Measurements from ENCODE around the gene APCDD1L. TPM values are rescaled to one million over a fixed set of nuclear protein-coding genes. Genes with fewer than 3 reads are reported as not detected.

The APCDD1L gene
- total RNA-seq, 1 donor from 2014 or later = not detected

DNA sequence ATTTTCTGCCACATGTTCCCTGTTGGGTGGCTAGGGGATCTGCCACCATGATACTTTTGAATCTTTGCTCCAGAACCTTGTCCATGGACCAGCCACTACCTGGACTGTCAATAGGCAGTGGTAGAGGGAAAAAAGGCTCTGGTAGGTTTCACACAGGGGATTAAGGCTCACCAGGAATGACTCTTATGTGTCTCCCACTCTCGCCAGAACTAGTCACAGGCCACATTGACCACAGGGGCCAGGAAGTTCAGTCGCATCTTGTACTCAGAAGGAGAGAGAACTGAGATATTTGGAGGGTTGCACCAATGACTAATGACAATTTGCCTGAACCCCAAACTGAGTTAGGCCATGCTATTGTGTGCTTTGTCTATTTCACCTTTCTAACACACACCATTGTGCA, 23.6 kb upstream of the APCDD1L start:
- H3K27ac Mint-ChIP-seq (ENCODE audit: unreplicated experiment) = no peak overlapping the region
- H3K36me3 Mint-ChIP-seq (ENCODE audit: unreplicated experiment) = peaks cover 8% of the 10 kb centered on the region
- no peak overlapping the region for H3K4me3 Mint-ChIP-seq (ENCODE audit: unreplicated experiment)
- peaks cover 4% of the 10 kb centered on the region for H3K9me3 Mint-ChIP-seq (ENCODE audit: unreplicated experiment)
- DNase-seq = no peak
- peaks cover 2% of the 10 kb centered on the region for H3K27me3 Mint-ChIP-seq (ENCODE audit: unreplicated experiment)
- TF ChIP-seq, protein P1, sequence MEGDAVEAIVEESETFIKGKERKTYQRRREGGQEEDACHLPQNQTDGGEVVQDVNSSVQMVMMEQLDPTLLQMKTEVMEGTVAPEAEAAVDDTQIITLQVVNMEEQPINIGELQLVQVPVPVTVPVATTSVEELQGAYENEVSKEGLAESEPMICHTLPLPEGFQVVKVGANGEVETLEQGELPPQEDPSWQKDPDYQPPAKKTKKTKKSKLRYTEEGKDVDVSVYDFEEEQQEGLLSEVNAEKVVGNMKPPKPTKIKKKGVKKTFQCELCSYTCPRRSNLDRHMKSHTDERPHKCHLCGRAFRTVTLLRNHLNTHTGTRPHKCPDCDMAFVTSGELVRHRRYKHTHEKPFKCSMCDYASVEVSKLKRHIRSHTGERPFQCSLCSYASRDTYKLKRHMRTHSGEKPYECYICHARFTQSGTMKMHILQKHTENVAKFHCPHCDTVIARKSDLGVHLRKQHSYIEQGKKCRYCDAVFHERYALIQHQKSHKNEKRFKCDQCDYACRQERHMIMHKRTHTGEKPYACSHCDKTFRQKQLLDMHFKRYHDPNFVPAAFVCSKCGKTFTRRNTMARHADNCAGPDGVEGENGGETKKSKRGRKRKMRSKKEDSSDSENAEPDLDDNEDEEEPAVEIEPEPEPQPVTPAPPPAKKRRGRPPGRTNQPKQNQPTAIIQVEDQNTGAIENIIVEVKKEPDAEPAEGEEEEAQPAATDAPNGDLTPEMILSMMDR (IDR thresholded peaks at IDR 0.05; ENCODE audit: partially characterized antibody, unreplicated experiment) = no peak
- H3K4me1 Mint-ChIP-seq (ENCODE audit: low read depth, unreplicated experiment) = peaks cover 3% of the 10 kb centered on the region

DNA sequence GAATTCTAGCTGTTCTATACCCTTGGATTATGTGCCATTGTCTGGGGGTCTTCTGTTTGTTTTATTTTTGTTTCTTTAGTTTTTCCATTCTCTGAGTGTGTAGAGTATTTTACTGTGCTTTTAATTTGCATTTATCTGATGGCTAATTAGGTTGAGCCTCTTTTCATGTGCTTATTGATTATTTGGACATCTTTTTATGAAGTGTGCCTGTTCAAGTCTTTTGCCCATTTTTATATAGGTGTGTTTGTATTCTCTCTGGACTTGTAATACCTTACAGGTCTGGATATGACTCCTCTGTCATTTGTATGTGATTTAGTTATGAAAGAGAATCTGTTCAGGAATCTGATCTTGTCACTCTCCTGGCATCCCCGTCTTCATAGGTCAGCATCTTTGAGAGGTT, 22.6 kb upstream of the APCDD1L start:
- TF ChIP-seq, protein P1 (IDR thresholded peaks at IDR 0.05; ENCODE audit: partially characterized antibody, unreplicated experiment) = no peak
- DNase-seq = no peak
- Mint-ChIP-seq H3K36me3 (ENCODE audit: unreplicated experiment) (peaks cover 8% of the 10 kb centered on the region), H3K4me1 (ENCODE audit: low read depth, unreplicated experiment) (no peaks in the 10 kb centered on the region), H3K4me3 (ENCODE audit: unreplicated experiment) (no peak overlapping the region), H3K27me3 (ENCODE audit: unreplicated experiment) (peaks cover 2% of the 10 kb centered on the region), H3K27ac (ENCODE audit: unreplicated experiment) (no peak overlapping the region), H3K9me3 (ENCODE audit: unreplicated experiment) (peaks cover 4% of the 10 kb centered on the region)

DNA sequence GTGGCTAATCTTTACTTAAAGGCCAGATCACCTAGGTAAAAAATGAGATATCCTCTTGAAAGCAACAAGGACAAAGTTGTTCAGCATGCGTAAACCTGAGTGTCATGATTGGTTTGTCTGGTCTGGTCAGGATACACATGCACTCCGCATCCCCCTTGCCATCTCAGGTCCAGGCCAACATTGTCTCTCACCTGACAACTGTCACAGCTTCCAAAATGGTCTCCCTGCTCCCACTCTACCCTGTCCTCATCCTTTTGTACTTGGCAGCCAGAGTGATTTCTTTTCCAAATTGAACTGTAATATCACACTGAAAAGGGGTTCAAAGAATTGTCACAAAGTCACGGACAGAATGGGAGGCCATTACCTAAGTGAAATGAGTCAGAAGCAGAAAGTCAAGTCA, 21.1 kb upstream of the APCDD1L start:
- H3K27me3 Mint-ChIP-seq (ENCODE audit: unreplicated experiment) = no peaks in the 10 kb centered on the region
- no peak overlapping the region for H3K4me3 Mint-ChIP-seq (ENCODE audit: unreplicated experiment)
- H3K9me3 Mint-ChIP-seq (ENCODE audit: unreplicated experiment) = peaks cover 7% of the 10 kb centered on the region
- H3K4me1 Mint-ChIP-seq (ENCODE audit: low read depth, unreplicated experiment) = no peaks in the 10 kb centered on the region
- no peak overlapping the region for H3K27ac Mint-ChIP-seq (ENCODE audit: unreplicated experiment)
- TF ChIP-seq, protein P1 (IDR thresholded peaks at IDR 0.05; ENCODE audit: partially characterized antibody, unreplicated experiment) = no peak
- DNase-seq = no peak
- H3K36me3 Mint-ChIP-seq (ENCODE audit: unreplicated experiment) = peaks cover 14% of the 10 kb centered on the region

DNA sequence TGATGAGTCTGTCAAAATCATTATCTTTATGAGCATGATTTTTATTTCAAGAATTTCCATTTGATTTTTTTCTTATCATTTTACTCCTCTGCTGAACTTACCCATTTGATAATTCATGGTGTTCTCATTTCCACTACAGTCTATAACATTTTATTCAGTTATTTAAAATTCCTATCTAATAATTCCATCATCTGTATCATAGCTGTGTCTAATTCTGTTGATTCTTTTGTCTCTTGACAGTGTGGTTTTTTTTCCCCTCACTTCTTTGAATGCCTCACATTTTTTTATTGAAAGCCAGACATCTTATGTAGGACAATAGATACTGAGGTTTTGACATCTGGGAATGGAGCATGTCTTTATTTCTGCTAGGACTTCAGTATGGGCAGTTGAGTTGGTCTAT, 16.5 kb upstream of the APCDD1L start:
- H3K36me3 Mint-ChIP-seq (ENCODE audit: unreplicated experiment) = peaks cover 9% of the 10 kb centered on the region
- H3K4me1 Mint-ChIP-seq (ENCODE audit: low read depth, unreplicated experiment) = no peaks in the 10 kb centered on the region
- H3K4me3 Mint-ChIP-seq (ENCODE audit: unreplicated experiment) = no peak overlapping the region
- DNase-seq = no peak
- no peak overlapping the region for H3K27ac Mint-ChIP-seq (ENCODE audit: unreplicated experiment)
- no peaks in the 10 kb centered on the region for H3K27me3 Mint-ChIP-seq (ENCODE audit: unreplicated experiment)
- H3K9me3 Mint-ChIP-seq (ENCODE audit: unreplicated experiment) = peaks cover 9% of the 10 kb centered on the region
- TF ChIP-seq, protein P1 (IDR thresholded peaks at IDR 0.05; ENCODE audit: partially characterized antibody, unreplicated experiment) = no peak

DNA sequence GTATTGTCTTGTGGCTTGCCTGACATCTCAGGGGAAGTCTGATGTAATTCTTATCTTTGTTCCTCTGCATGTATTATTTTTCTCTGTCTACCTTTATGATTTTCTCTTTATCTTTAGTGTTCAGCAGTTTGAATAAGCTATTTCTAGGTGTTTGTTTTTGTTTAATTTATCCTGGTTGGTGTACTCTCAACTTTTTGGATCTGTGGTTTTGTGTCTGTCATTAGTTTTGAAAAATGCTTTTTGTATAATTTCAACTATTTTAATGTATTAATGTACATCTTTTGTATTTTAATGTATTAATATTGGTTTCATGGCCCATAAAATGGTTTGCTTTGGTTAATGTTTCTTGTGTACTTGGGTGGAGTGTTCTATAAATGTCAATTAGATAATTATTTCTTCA, 15.9 kb upstream of the APCDD1L start:
- no peaks in the 10 kb centered on the region for H3K4me1 Mint-ChIP-seq (ENCODE audit: low read depth, unreplicated experiment)
- no peak overlapping the region for H3K4me3 Mint-ChIP-seq (ENCODE audit: unreplicated experiment)
- no peak overlapping the region for H3K27ac Mint-ChIP-seq (ENCODE audit: unreplicated experiment)
- no peaks in the 10 kb centered on the region for H3K27me3 Mint-ChIP-seq (ENCODE audit: unreplicated experiment)
- peaks cover 14% of the 10 kb centered on the region for H3K9me3 Mint-ChIP-seq (ENCODE audit: unreplicated experiment)
- TF ChIP-seq, protein P1 (IDR thresholded peaks at IDR 0.05; ENCODE audit: partially characterized antibody, unreplicated experiment) = no peak
- H3K36me3 Mint-ChIP-seq (ENCODE audit: unreplicated experiment) = peaks cover 13% of the 10 kb centered on the region
- no peak for DNase-seq
